Measurements from ENCODE around the gene AFF1.

- TF ChIP-seq CTCF (IDR thresholded peaks at IDR 0.05) (no peak), POLR2A (IDR thresholded peaks at IDR 0.05) (no peak)
These were observed 131.8 kb downstream of the AFF1 start for GRCh38 chr4:87066403-87067123.
